Central memory CD8-positive, alpha-beta T cell (primary cell): ENCODE data around the gene STEAP3.
A peak's percentile ranks its signal among the peaks of the same experiment; 100 is the strongest.

ENCODE experiments used
- ATAC-seq: fragments of 150-1000 bp; cut with Tn5 transposase; replicated peaks from 2 replicates; pipeline ENCODE4 v1.10.0; 2022; ENCODE audit warnings: mild to moderate bottlenecking, moderate FRiP score, moderate number of reproducible peaks; ENCODE audit not compliant: poor library complexity, severe bottlenecking; ENCODE audit errors: extremely low read depth
- DNase-seq, 2 donors: peaks; one replicate each; pipeline ENCODE4 v3.0.0; 2021; ENCODE audit warnings: low spot score in 2 of 2
- H3K27ac Mint-ChIP-seq: one replicate; pipeline ENCODE4 v1.8.0; 2022; ENCODE audit warnings: low read depth, mild to moderate bottlenecking, moderate library complexity, mixed read lengths
- H3K27me3 Mint-ChIP-seq: one replicate; pipeline ENCODE4 v1.8.0; 2022; ENCODE audit warnings: mixed read lengths
- H3K36me3 Mint-ChIP-seq: one replicate; pipeline ENCODE4 v1.8.0; 2022; ENCODE audit warnings: mild to moderate bottlenecking, moderate library complexity, mixed read lengths; ENCODE audit not compliant: insufficient read depth
- H3K4me1 Mint-ChIP-seq: one replicate; pipeline ENCODE4 v1.8.0; 2022; ENCODE audit warnings: mixed read lengths
- H3K4me3 Mint-ChIP-seq: one replicate; pipeline ENCODE4 v1.8.0; 2022; ENCODE audit warnings: mild to moderate bottlenecking, moderate library complexity, mixed read lengths
- H3K9me3 Mint-ChIP-seq: one replicate; pipeline ENCODE4 v1.8.0; 2022; ENCODE audit warnings: mixed read lengths

Gene STEAP3

GRCh38 chr2:119233326-119234020, 9.8 kb downstream of the STEAP3 start:
- no peak for DNase-seq
- no peak overlapping the region for H3K4me3 Mint-ChIP-seq
- H3K27ac Mint-ChIP-seq, result no peak overlapping the region
- no peaks in the 10 kb centered on the region for H3K36me3 Mint-ChIP-seq
- no peak for ATAC-seq
- peaks cover 16% of the 10 kb centered on the region for H3K4me1 Mint-ChIP-seq
- peaks cover 5% of the 10 kb centered on the region for H3K27me3 Mint-ChIP-seq
- H3K9me3 Mint-ChIP-seq, result no peaks in the 10 kb centered on the region

- H3K4me3 Mint-ChIP-seq, result no peak overlapping the region
- ATAC-seq, result no peak
- peaks cover 9% of the 10 kb centered on the region for H3K27me3 Mint-ChIP-seq
- no peaks in the 10 kb centered on the region for H3K36me3 Mint-ChIP-seq
- no peak for DNase-seq
- peaks cover 19% of the 10 kb centered on the region for H3K4me1 Mint-ChIP-seq
- H3K9me3 Mint-ChIP-seq, result no peaks in the 10 kb centered on the region
- no peak overlapping the region for H3K27ac Mint-ChIP-seq
Observed at GRCh38 chr2:119234021-119235019, 10.7 kb downstream of the STEAP3 start.

- no peak for DNase-seq
- peaks cover 18% of the 10 kb centered on the region for H3K27me3 Mint-ChIP-seq
- no peak overlapping the region for H3K27ac Mint-ChIP-seq
- H3K9me3 Mint-ChIP-seq, result no peaks in the 10 kb centered on the region
- no peak overlapping the region for H3K4me3 Mint-ChIP-seq
- no peaks in the 10 kb centered on the region for H3K36me3 Mint-ChIP-seq
- no peak for ATAC-seq
- H3K4me1 Mint-ChIP-seq, result peaks cover 19% of the 10 kb centered on the region
Observed at GRCh38 chr2:119236796-119237195, 13.2 kb downstream of the STEAP3 start.

GRCh38 chr2:119240311-119241204, 16.9 kb downstream of the STEAP3 start:
- no peak overlapping the region for H3K4me3 Mint-ChIP-seq
- DNase-seq, result no peak
- H3K27me3 Mint-ChIP-seq, result peaks cover 18% of the 10 kb centered on the region
- H3K36me3 Mint-ChIP-seq, result no peaks in the 10 kb centered on the region
- H3K9me3 Mint-ChIP-seq, result no peaks in the 10 kb centered on the region
- no peak for ATAC-seq
- no peak overlapping the region for H3K27ac Mint-ChIP-seq
- peaks cover 19% of the 10 kb centered on the region for H3K4me1 Mint-ChIP-seq

- ATAC-seq, result no peak
- H3K27me3 Mint-ChIP-seq, result peaks cover 18% of the 10 kb centered on the region
- H3K36me3 Mint-ChIP-seq, result no peaks in the 10 kb centered on the region
Observed at GRCh38 chr2:119241205-119241532, 17.5 kb downstream of the STEAP3 start.

GRCh38 chr2:119242276-119243119, 18.9 kb downstream of the STEAP3 start:
- no peaks in the 10 kb centered on the region for H3K36me3 Mint-ChIP-seq
- H3K4me1 Mint-ChIP-seq, result peaks cover 12% of the 10 kb centered on the region
- no peak for DNase-seq
- no peak overlapping the region for H3K27ac Mint-ChIP-seq
- ATAC-seq, result no peak
- peaks cover 18% of the 10 kb centered on the region for H3K27me3 Mint-ChIP-seq
- H3K9me3 Mint-ChIP-seq, result no peaks in the 10 kb centered on the region
- H3K4me3 Mint-ChIP-seq, result no peak overlapping the region

More at GRCh38 chr2:119241205-119241532, 17.5 kb downstream of the STEAP3 start:
- no peak overlapping the region for H3K4me3 Mint-ChIP-seq
- DNase-seq, result no peak
- H3K4me1 Mint-ChIP-seq, result peaks cover 19% of the 10 kb centered on the region
- H3K9me3 Mint-ChIP-seq, result no peaks in the 10 kb centered on the region
- no peak overlapping the region for H3K27ac Mint-ChIP-seq

GRCh38 chr2:119243621-119244020, 20.0 kb downstream of the STEAP3 start:
- Mint-ChIP-seq H3K27me3 (peaks cover 19% of the 10 kb centered on the region), H3K9me3 (no peaks in the 10 kb centered on the region), H3K4me1 (peaks cover 1% of the 10 kb centered on the region), H3K27ac (no peak overlapping the region), H3K4me3 (no peak overlapping the region), H3K36me3 (no peaks in the 10 kb centered on the region)
- DNase-seq (no peak), ATAC-seq (no peak)

GRCh38 chr2:119245076-119245840, 21.6 kb downstream of the STEAP3 start:
- peaks cover 27% of the 10 kb centered on the region for H3K27me3 Mint-ChIP-seq
- H3K9me3 Mint-ChIP-seq, result no peaks in the 10 kb centered on the region
- H3K4me3 Mint-ChIP-seq, result no peak overlapping the region
- no peak overlapping the region for H3K27ac Mint-ChIP-seq
- H3K4me1 Mint-ChIP-seq, result no peaks in the 10 kb centered on the region
- ATAC-seq, result no peak
- DNase-seq, result no peak
- no peaks in the 10 kb centered on the region for H3K36me3 Mint-ChIP-seq

- no peaks in the 10 kb centered on the region for H3K9me3 Mint-ChIP-seq
- H3K27ac Mint-ChIP-seq, result no peak overlapping the region
- DNase-seq, result no peak
- no peak overlapping the region for H3K4me3 Mint-ChIP-seq
- H3K4me1 Mint-ChIP-seq, result no peaks in the 10 kb centered on the region
- no peak for ATAC-seq
- H3K36me3 Mint-ChIP-seq, result no peaks in the 10 kb centered on the region
- H3K27me3 Mint-ChIP-seq, result peaks cover 27% of the 10 kb centered on the region
Observed at GRCh38 chr2:119245841-119246230, 22.2 kb downstream of the STEAP3 start.

GRCh38 chr2:119246884-119247843, 23.5 kb downstream of the STEAP3 start:
- Mint-ChIP-seq H3K4me1 (no peaks in the 10 kb centered on the region), H3K27ac (peak overlapping the region; percentile 41), H3K4me3 (no peak overlapping the region), H3K36me3 (no peaks in the 10 kb centered on the region), H3K9me3 (no peaks in the 10 kb centered on the region), H3K27me3 (peaks cover 40% of the 10 kb centered on the region)
- no peak for ATAC-seq
- DNase-seq, result no peak
